ENCODE results near the gene COLGALT1. TPM values are rescaled to one million over a fixed set of nuclear protein-coding genes. Genes with fewer than 3 reads are reported as not detected.

The COLGALT1 gene
- total RNA-seq, 2 experiments from 2014 or later: 62.1 to 64.2 TPM

DNA sequence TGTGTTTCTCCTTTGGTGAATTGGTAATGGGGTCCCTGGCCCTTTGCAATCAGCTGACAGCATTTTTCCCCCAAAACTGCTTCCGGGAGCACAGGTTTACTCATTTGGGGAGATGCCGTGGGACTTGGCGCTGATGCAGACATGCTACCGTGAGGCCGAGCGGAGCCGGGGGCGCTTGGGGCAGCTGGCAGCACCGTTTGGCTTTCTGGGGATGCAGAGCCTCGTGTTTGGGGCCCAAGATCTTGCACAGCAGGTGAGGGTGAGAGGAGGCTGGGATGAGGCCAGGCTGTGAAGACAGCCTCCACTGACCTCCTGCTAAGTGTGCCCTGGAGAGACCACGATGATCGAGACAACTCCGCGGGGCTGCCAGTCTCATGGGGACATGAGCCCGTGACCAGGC, 13.4 kb upstream of the COLGALT1 start:
- ChIA-PET CTCF (interaction anchor here (0.5 kb wide), 1 partner anchor 1197 kb away, joined by 3 read pairs; no protein-coding TSS in a partner anchor), POLR2A (no interaction called here)
- Mint-ChIP-seq H3K9me3 (no peaks in the 10 kb centered on the region), H3K4me3 (no peak overlapping the region), H3K4me1 (ENCODE audit: low read depth) (peaks cover 13% of the 10 kb centered on the region), H3K36me3 (ENCODE audit: low read depth) (no peaks in the 10 kb centered on the region), H3K27ac (no peak overlapping the region), H3K27me3 (peaks cover 4% of the 10 kb centered on the region)
- ATAC-seq (no peak), DNase-seq (no peak)
- TF ChIP-seq, protein P1, sequence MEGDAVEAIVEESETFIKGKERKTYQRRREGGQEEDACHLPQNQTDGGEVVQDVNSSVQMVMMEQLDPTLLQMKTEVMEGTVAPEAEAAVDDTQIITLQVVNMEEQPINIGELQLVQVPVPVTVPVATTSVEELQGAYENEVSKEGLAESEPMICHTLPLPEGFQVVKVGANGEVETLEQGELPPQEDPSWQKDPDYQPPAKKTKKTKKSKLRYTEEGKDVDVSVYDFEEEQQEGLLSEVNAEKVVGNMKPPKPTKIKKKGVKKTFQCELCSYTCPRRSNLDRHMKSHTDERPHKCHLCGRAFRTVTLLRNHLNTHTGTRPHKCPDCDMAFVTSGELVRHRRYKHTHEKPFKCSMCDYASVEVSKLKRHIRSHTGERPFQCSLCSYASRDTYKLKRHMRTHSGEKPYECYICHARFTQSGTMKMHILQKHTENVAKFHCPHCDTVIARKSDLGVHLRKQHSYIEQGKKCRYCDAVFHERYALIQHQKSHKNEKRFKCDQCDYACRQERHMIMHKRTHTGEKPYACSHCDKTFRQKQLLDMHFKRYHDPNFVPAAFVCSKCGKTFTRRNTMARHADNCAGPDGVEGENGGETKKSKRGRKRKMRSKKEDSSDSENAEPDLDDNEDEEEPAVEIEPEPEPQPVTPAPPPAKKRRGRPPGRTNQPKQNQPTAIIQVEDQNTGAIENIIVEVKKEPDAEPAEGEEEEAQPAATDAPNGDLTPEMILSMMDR (IDR thresholded peaks at IDR 0.05): no peak
- intact Hi-C loops (cut with micrococcal nuclease): no loop called here

DNA sequence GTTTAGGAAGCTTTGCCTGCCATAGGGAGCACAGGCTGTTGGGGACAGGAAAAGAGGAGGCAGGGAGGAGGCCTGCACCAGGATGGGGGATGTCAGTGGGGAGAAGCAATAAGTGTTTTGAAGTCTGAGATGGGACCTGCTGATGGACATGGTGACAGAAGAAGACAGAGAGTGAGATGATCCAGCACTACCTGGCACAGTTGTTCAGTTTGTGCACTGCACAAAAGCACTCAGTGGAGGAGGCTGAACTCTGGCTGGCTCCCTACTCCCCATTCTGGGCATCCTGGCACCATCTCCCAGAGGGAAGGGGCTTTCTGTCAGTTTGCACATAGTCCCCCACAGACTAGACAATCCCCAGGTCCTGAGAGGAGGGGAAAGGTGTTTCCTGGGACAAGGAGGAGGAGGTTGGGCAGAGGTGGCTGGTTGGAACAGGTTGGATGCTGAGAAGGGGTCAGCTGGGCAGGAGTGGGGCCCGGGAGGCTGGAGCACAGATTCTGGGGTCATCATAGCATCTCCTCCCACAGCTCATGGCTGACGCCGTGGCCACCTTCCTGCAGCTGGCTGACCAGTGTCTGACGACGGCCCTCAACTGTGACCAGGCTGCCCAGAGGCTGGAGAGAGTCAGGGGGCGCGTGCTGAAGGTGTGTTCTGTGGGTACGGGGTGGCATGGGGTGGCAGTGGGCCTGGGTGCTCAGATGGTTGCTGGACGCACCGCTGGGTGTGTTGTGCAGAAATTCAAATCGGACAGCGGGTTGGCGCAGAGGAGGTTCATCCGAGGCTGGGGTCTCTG, 12.5 kb upstream of the COLGALT1 start:
- intact Hi-C loops (cut with micrococcal nuclease): no loop called here
- H3K4me3 Mint-ChIP-seq: no peak overlapping the region
- ATAC-seq: no peak
- no peaks in the 10 kb centered on the region for H3K36me3 Mint-ChIP-seq (ENCODE audit: low read depth)
- POLR2A ChIA-PET: no interaction called here
- H3K9me3 Mint-ChIP-seq: no peaks in the 10 kb centered on the region
- CTCF ChIA-PET: no interaction called here
- TF ChIP-seq, protein P1 (IDR thresholded peaks at IDR 0.05): no peak
- no peak for DNase-seq
- peaks cover 13% of the 10 kb centered on the region for H3K4me1 Mint-ChIP-seq (ENCODE audit: low read depth)
- H3K27ac Mint-ChIP-seq: peak overlapping the region; percentile 9
- H3K27me3 Mint-ChIP-seq: peaks cover 4% of the 10 kb centered on the region

DNA sequence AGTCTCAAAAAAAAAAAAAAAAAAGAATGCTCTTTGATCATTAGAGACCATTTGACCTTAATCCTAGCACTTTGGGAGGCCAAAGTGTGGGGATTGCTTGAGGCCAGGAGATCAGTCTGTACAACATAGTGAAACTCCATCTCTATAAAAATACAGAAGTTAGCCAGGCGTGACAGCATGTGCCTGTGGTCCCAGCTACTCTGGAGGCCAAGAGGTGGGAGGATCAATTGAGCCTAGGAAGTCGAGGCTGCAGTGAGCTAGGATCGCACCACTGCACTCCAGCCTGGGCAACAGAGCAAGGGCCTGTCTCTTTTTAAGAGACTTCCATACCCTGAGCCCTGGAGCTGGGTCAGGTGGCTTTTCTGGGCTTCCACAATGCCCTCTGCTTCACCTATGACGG, 11.5 kb upstream of the COLGALT1 start:
- no peak overlapping the region for H3K4me3 Mint-ChIP-seq
- TF ChIP-seq, protein P1 (IDR thresholded peaks at IDR 0.05): no peak
- H3K9me3 Mint-ChIP-seq: no peaks in the 10 kb centered on the region
- no peak for DNase-seq
- H3K4me1 Mint-ChIP-seq (ENCODE audit: low read depth): peaks cover 6% of the 10 kb centered on the region
- POLR2A ChIA-PET: no interaction called here
- no peak overlapping the region for H3K27ac Mint-ChIP-seq
- CTCF ChIA-PET: interaction anchor here (1.0 to 2.0 kb wide), 2 partner anchors 9 to 48 kb away, joined by 3 to 5 read pairs; no protein-coding TSS in a partner anchor
- no peaks in the 10 kb centered on the region for H3K36me3 Mint-ChIP-seq (ENCODE audit: low read depth)
- intact Hi-C loops (cut with micrococcal nuclease): no loop called here
- no peak for ATAC-seq
- peaks cover 2% of the 10 kb centered on the region for H3K27me3 Mint-ChIP-seq

DNA sequence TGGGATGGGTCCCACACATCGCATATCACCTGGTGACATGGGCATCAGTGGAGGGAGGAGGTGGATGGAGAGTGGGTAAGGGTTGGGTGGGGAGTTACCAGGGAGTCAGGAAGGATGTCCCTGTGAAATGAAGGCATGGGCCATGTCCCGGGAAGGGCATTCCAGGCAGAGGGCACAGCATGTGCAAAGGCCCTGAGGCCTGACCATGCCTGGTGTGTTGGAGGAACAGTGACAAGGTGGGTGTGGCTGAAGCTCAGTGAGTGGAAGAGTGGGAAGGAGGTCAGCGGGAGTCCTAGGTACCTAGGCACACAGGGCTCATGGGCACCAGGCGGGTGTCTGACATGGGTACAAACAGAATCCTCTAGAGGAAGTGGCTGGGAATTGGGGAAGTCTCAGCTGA, 11.0 kb upstream of the COLGALT1 start:
- peaks cover 5% of the 10 kb centered on the region for H3K4me1 Mint-ChIP-seq (ENCODE audit: low read depth)
- intact Hi-C loops (cut with micrococcal nuclease): no loop called here
- ChIA-PET CTCF (interaction anchor here (1.0 to 2.0 kb wide), 2 partner anchors 9 to 48 kb away, joined by 3 to 5 read pairs; no protein-coding TSS in a partner anchor), POLR2A (no interaction called here)
- H3K27me3 Mint-ChIP-seq: peaks cover 2% of the 10 kb centered on the region
- ATAC-seq (no peak), DNase-seq (no peak)
- H3K27ac Mint-ChIP-seq: no peak overlapping the region
- no peaks in the 10 kb centered on the region for H3K36me3 Mint-ChIP-seq (ENCODE audit: low read depth)
- no peaks in the 10 kb centered on the region for H3K9me3 Mint-ChIP-seq
- TF ChIP-seq, protein P1 (IDR thresholded peaks at IDR 0.05): no peak
- H3K4me3 Mint-ChIP-seq: no peak overlapping the region

DNA sequence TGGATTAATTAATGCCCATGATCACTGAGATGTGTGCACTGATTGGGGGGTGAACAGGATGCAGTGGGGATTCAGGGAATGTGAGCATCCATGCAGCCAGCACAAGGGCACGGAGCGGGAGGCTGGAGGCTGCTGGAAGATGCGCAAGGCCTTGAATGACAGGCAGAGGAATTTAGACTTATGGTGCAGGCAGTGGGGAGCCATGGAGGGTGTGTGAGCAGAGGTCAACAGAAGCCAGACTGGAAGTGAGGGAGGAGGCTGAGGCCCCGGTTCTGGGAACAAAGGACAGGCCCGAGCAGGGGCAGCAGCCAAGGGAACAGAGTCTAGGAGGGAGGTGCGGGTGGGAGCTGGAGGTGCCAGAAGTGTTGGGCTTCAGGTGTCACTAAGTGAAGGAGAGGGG, 7.3 kb upstream of the COLGALT1 start:
- Mint-ChIP-seq H3K36me3 (ENCODE audit: low read depth) (no peaks in the 10 kb centered on the region), H3K27ac (no peak overlapping the region), H3K9me3 (no peaks in the 10 kb centered on the region), H3K4me3 (no peak overlapping the region), H3K4me1 (ENCODE audit: low read depth) (no peaks in the 10 kb centered on the region), H3K27me3 (no peaks in the 10 kb centered on the region)
- TF ChIP-seq, protein P1 (IDR thresholded peaks at IDR 0.05): no peak
- ATAC-seq (no peak), DNase-seq (no peak)
- ChIA-PET POLR2A (no interaction called here), CTCF (no interaction called here)
- intact Hi-C loops (cut with micrococcal nuclease): no loop called here

Measured in activated CD8-positive, alpha-beta T cell treated with anti-CD3 and anti-CD28 coated beads for 36 hours (primary cell).